GM18868 (cell line): Measurements from ENCODE around the gene PIGU.
"Not testable (repeated sequence)": the region's sequence is repeated elsewhere in the genome, so short reads cannot be mapped to it uniquely, and the experiment has no call there.

ENCODE experiments used
- ATAC-seq: cut with Tn5 transposase; IDR thresholded peaks from one replicate; pipeline ENCODE4 v1.9.1; 2021; ENCODE audit warnings: mild to moderate bottlenecking, moderate library complexity; ENCODE audit not compliant: unreplicated experiment

The PIGU gene, protein sequence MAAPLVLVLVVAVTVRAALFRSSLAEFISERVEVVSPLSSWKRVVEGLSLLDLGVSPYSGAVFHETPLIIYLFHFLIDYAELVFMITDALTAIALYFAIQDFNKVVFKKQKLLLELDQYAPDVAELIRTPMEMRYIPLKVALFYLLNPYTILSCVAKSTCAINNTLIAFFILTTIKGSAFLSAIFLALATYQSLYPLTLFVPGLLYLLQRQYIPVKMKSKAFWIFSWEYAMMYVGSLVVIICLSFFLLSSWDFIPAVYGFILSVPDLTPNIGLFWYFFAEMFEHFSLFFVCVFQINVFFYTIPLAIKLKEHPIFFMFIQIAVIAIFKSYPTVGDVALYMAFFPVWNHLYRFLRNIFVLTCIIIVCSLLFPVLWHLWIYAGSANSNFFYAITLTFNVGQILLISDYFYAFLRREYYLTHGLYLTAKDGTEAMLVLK

DNA sequence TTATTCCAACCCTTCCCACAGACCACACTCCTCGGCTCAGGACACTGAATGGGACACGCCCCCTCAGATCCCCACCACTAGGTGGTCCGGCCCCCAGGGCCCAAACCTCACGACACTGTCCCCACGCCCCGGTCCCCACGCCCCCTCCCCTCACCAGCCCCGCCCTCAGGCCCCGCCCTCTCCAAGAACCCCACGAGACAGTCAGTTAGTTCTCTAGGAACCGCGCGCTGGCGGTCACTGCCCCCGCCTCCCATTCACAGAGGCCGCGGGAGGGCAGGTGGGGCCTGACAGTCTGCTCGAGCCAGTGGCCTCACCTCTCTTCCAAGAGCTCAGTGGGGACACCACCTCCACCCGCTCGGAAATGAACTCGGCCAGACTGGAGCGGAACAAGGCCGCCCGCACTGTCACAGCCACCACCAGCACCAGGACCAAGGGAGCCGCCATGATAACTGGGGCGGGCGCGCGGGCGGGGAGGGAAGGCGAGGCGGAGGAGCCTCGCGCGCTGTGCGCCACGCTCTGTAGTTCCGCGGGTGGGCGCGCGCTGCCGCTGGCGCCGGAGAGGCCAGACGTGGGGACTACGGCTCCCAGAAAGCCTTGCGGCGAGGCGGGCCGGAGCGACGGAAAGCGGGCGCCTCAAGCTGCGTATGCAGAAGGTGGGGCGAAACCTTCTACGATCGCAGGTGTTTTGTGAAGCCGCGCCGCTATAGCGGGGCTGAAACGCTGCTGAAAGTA is at the start of gene PIGU:
Gene PIGU (minus strand): TSS at position 451 of the 732 bp plus-strand sequence. CDS start 7 bp downstream, at position 444.
- peak; percentile 97 for ATAC-seq

DNA sequence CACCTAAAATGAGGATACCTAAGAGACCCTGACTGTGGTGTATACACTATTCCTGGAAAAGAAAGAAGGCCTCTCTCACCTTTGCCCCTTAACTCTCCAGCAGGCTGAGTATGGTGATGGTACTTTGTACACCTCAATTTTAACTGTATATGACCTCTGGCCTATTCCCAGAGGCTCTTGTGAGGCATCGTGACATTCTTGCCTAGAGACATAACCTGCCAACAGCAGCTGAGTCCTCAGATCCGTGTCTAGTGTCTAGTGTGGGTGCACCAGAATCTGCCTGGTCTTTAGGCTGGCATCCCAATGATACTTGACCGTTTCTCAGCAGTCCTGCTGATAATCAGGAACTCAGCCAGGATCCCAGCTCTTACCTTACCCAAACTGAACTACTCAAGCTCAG is 47.3 kb upstream of the PIGU start:
- no peak for ATAC-seq

DNA sequence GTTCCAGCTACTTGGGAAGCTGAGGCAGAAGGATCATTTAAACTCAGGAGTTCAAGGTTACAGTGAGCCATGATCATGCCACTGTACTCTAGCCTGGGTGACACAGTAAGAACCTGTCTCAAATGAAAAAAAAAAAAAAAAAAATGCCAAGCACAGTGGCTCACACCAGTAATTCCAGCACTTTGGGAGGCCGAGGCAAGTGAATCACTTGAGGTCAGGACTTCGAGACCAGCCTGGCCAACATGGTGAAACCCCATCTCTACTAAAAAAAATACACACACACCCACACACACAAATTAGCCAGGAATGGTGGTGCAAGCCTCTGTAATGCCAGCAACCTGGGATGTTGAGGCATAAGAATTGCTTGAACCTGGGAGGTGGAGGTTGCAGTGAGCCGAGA is 45.7 kb upstream of the PIGU start:
- not testable (repeated sequence) for ATAC-seq

DNA sequence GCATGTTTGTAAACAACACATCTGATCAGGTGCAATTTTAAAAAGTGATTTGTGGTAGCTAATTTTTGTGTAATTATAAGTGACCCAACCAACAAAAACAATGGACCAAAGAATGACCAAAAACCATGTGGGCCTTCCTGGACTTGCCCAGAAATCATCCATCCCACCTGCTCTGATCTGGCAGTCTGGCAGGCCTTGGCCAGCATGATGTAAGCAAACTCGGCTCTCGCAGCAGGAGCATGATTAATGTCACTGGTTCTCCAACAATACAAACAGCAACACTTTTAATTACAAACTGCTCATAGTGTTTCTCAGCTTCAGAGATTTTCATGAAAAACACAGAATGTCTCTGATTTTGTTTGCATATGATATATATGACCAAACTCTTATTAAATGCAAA is 43.4 kb upstream of the PIGU start:
- ATAC-seq, result no peak

DNA sequence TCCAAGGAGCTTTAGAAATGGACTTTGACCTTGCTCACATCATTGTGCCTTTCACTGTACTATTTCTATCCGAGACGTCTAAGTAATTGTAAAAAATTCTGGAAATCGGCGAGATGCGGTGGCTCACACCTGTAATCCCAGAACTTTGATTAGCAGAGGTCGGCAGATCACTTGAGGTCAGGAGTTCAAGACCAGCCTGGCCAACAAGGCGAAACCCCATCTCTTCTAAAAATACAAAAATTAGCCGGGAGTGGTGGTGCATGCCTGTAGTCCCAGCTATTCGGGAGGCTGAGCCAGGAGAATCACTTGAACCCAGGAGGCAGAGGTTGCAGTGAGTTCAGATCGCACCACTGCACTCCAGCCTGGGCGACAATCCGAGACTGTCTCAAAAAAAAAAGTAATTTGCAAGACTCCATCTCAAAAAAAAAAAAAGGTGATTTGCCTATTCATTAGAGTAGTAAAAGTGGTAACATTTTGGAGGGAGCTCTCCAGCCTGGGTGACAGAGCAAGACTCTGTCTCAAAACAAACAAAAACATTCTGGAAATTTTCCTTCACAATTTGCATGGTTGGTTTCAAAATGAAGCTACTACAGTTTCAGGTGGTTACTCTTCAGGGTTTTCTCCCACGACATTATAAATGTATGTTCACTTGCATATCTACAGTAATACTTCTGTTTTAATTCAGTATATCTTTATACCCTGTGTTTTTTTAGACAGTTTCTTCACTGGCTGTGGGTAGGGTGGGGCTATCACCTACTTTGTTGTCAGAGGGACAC is 42.5 kb upstream of the PIGU start:
- peak; percentile 84 for ATAC-seq

DNA sequence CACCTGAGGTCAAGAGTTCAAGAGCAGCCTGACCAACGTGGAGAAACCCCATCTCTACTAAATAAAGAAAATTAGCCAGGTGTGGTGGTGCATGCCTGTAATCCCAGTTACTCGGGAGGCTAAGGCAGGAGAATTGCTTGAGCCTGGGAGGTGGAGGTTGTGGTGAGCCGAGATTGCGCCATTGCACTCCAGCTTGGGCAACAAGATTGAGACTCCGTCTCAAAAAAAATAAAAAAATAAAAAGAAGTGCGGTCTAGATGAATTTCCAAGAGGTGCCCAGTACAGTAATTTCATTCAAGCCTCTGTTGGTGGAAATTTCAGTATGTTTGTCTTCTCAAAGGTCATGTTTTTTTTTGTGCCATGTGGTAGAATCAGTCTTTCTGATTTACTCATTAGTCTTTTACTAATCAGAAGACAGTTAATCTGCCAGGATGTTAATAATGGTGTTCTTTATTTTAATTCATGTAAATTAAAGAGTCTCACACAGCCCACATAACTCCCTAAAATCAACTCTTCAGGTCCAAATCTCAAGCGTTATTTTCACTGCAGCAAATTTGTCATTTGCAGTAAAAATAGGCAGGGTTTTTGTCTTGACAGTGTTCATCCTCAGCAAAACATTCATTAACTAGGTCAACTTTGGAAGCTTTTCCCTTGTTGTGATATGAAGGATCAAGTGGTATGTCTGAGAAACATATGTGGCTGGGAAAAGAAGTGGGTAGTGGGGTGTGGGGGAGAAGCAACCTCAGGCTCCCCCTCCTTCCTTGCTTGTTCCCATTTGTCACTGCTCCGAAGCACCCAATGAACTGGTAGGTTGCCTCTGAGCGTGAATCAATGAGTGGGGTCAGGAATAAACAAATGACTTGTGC is 40.6 kb upstream of the PIGU start:
- ATAC-seq, result no peak

DNA sequence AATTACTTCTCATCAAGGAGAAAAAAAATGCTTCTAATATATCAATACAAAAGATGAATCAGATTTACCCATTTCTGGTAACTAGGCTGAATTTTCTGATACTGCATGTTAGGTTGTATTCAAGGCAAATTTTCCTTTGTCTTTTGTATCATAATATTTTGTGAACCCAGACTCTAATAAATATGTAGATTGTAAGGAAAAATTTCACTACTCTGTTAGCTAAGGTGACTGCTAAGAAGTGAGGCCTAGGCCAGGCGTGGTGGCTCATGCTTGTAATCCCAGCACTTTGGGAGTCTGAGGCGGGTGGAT is 40.0 kb upstream of the PIGU start:
- ATAC-seq, result no peak

DNA sequence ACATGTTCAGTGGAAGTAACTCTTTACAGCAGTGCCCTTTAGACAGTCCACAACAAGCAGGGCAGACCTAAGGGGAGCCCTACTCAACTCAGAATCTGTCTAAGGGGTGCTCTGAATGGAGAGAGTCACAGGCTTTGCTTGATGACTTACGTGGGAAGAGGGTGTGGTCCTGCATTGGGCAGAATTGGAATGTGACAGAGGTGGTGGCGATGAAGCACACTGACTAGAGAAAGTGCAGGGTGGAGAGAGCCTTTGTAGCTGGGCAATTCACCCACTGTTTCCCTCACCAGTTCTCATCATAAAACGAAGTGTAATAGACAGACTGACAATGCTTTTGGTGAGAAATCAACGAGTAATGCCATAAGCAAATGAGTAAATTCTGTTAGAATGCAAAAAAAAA is 38.5 kb upstream of the PIGU start:
- no peak for ATAC-seq

DNA sequence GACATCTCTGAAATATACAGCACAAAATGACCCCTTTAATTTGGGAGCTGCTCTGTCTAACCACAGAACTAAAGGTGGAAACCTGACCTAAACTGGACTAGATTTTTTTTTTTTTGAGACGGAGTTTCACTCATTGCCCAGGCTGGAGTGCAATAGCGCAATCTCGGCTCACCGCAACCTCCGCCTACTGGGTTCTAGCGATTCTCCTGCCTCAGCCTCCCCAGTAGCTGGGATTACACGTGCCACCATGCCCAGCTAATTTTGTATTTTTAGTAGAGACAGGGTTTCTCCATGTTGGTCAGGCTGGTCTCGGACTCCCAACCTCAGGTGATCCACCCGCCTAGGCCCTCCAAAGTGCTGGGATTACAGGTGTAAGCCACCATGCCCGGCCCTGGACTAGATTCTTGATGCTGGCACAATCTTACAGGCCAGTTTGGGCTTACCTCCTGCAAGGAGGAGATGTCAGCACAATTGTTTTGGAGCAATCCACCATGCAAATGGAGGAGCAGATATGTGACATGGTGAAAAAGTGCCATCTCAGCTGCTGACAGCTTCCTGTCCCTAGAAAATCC is 37.1 kb upstream of the PIGU start:
- not testable (repeated sequence) for ATAC-seq

DNA sequence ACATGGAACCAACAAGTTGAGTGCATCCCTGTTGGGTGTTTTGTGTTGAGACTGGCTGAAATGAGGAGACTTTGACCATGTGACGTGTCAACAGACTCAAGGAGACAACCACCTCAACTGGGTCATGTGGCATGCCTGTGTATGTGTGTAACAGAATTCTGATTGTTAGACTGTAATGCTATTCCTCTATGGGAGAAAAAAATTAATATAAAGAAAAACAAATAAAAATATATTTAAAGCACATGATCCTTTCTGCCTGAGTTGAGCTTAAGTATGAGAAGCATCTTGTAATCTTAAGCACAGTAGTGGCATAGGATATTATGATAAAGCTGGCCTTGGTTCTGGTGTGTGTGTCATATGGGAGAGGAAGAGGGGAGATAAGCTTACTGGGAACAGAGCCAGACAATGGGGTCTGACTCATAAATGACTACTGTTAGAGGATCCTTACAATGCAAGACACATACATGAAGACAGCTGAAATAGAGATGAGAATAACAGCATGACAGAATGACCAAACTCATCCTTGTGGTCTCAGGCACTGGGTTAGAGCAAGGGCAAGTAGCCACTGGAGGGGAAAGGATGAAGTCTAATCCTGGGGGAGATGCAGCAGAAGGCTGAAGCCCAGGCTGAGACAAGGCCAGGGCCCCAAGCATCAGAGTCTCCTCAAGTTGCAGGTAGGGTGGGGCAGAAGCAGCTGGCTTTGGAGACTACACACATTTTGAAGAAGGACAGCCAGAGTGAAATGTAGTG is 36.5 kb upstream of the PIGU start:
- ATAC-seq, result peak; percentile 34

DNA sequence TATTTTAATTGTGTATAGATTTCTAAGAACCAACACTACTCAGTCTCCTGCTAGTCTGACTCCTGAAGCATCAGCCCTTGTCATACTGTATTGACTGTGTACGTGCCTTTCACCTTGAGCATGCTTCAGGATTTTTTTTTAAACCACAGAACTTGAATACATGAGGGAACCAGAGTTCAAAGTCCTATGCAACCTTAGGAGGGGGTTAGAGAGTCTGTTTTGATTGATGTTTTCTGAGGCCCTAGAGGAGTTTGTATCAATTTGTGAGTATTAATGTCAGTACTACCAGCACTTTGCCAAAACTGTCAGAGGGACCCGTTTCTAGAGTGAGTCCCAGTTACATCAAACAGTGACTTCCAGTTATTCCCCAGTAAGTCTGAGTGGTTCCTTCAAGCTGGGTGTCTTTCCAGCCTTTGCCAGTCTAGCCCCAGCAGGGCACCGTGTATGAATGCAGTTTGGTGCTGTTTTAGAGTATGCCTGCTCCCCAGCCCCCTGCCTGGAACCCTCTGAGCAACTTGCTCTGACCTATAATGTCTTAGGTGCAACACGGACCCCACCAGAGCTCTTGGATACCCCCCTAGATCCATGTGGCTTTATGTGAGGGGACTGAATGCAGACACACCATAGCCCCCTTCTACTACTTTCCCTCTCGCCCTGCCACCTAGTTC is 35.8 kb upstream of the PIGU start:
- ATAC-seq, result no peak

DNA sequence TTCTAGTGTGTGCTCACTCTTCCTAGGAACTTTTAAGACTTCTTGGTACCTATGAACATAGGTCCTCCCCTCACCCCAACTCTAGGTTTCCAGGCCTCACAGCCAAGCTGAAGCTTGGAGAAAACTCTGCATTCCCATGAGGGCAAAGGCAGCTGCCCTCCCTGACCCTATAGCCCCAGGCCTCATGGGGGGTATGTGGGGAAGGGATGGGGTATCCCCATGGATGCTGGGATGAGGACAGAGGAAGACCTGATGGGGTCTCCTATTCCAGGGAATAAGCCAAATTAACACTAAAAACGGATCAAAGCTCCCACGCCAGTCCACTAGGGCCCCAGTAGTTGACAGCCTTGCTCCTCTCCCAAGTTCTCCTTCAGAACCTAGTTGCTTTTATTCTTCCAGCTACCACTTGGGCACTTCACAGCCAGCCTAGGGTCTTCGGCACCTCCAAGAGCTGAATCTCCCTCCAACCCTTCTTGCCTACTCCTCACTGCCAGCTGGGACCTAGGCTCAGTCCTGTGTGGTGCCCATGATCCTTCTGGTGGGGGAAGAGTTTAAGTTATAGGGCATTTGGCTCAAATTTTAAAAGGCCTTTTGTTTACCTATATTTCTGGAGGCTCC is 35.0 kb upstream of the PIGU start:
- no peak for ATAC-seq

DNA sequence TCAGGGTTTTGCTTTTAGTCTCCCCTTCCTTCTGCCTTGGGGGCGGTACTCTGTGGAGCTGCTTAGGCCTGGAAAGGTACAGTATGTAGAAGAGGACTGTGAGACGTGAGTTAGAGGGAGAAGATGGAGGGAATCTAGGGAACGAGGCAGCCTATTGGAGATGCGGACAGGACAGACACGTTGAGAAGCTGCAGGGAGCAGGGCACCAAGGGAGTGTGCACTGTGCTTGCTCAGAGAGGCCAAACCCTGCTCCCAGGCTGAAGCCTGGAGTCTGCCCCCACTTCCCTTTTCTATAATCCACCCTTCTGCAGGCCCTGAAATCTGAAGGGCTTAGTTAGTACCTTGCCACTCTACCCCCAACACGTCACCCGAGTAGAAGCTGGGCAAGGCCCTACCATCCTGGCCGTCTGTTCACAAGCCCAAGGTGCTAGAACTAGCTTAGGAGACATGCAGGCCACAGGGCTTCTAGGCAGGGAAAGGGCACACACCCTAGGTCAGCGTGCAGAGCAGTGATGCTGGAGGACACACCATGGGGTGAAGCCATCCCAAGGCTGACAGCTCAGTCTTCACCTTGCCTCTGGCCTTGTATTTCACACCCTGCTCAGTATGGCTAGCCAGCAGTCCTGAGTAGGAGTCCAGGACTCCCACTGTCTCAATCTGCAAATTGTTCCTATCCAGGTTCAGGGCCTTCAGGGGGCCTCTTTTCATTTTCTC is 34.1 kb upstream of the PIGU start:
- ATAC-seq, result no peak

DNA sequence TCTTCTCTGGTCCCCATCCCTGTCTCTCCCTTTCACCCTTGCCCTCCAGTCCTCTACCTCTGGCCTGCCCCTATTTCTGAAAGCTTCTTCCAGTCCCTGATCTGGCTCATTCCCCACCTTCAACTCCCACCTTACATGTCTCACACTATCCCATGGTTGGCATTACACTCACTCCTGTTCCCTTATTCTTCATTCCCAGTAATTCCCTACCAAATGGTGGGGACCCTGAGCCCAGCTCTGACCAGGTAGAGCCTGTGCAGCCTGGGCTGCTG is 33.6 kb upstream of the PIGU start:
- ATAC-seq, result no peak

DNA sequence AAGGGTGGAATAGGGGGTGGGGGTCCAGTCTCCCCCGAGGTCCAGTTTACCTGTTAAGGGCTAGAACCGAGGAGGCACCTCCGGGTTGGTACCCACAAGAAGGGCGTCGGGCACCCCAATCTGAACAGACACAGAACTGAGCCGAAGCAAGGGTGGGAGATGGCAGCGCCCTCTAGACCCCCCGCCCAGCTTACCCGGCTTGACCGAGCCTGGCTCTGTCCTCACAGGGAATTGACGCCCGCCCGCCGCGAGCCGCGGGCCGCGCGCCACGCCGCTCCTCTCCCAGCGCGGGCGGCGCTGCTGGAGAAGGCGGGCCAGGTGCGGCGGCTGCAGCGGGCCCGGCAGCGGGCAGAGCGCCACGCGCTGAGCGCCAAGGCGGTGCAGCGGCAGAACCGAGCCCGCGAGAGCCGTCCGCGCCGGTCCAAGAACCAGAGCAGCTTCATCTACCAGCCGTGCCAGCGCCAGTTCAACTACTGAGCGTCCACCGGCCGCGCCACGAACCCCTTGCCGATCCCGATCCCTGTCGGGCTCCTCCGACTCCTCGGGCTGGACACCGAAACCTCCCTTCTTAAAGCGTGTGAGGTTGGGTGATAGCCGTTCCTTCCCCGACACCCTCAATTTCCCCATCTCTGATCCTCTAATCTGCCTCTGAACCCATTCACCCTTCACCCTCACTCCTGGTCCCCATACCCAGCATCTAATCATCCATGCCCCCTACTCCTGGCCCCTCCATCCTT is 33.1 kb upstream of the PIGU start:
- ATAC-seq, result peak; percentile 21

DNA sequence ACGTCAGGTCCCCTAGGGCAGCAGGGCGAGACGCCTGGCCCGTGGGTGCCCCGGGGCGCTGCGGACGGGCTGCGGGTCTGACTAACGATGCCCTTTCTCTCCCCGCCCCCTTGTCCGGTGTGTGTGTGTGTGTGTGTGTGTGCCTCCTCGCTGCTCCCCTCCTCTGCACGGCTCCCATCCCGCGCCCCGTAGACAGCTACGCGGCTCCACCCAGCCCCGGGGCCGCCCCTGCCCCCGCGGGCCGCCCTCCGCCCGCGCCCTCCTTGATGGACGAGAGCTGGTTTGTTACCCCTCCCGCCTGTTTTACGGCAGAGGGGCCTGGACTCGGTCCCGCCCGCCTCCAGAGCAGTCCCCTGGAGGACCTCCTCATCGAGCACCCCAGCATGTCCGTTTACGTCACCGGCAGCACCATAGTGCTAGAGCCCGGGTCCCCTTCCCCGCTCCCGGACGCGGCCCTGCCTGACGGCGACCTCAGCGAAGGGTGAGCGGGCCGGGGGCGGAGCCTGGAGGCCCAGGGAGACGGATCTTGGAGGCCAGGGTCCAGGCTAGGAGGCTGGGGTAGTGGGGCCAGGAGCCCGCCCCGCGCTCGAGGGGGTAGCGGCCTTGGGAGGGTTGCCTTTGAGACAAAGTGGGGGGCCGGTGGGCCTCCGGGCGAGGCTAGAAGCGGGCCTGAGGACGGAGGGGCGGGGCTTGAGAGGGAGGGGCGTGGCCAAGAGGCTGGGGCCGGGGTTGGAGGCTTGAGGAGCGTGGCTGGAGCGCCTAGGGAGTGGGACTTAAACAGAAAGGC is 32.3 kb upstream of the PIGU start:
- peak; percentile 55 for ATAC-seq

DNA sequence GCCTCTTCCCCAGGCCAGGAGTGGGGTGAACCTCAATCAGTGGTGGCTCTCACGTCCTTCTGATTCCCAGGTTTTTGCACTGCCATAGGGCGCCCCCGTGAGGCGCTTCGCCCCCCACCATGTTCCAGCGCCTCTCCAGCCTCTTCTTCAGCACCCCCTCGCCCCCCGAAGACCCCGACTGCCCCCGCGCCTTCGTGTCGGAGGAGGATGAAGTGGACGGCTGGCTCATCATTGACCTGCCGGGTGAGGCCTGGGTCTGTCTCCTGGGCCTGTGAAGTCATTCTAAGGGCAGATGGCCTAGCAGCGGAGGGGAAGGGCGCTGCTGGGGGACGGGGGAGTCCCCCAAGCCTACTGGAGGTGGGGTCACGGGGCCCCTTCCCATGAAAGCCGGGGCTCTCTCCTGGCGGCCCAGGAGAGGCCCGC is 31.7 kb upstream of the PIGU start:
- peak; percentile 4 for ATAC-seq
